Testis (tissue), 3 donors: ENCODE results near the gene EDC4. TPM values are rescaled to one million over a fixed set of nuclear protein-coding genes. Genes with fewer than 3 reads are reported as not detected.

Experiments used
- DNase-seq: peaks from one replicate; pipeline ENCODE4 v3.0.0-alpha.2; 2019
- H3K27ac ChIP-seq, 2 donors: fragments of 200-600 bp; sonication (generic); one replicate each; pipeline ENCODE4 v1.5.1; 2019
- H3K27me3 ChIP-seq: fragments of 200-600 bp; sonication (generic); one replicate; pipeline ENCODE4 v1.5.1; 2019
- H3K36me3 ChIP-seq: fragments of 200-600 bp; sonication (generic); one replicate; pipeline ENCODE4 v1.5.1; 2017; ENCODE audit warnings: low read depth; ENCODE audit errors: missing control alignments
- H3K4me1 ChIP-seq: fragments of 200-600 bp; sonication (generic); one replicate; pipeline ENCODE4 v1.5.1; 2019
- H3K4me3 ChIP-seq, 2 donors: fragments of 200-600 bp; sonication (generic); one replicate each; pipeline ENCODE4 v1.5.1; 2017 to 2019
- H3K9me3 ChIP-seq: fragments of 200-600 bp; sonication (generic); one replicate; pipeline ENCODE4 v1.5.1; 2017
- CTCF ChIP-seq, 3 experiments: fragments of 450-650 bp in 2 of 3; fragments of 200-600 bp in 1 of 3; sonication (generic) in 1 of 3; IDR thresholded peaks; one replicate each; pipeline ENCODE4 v1.5.1; 2016 to 2019; ENCODE audit warnings: antibody characterized with exemption in 3 of 3, mild to moderate bottlenecking in 2 of 3, moderate library complexity in 1 of 3
- POLR2A ChIP-seq: fragments of 450-650 bp; IDR thresholded peaks from one replicate; pipeline ENCODE4 v1.6.1; 2017; ENCODE audit warnings: antibody characterized with exemption, mild to moderate bottlenecking, moderate library complexity
- WGBS, 2 donors: methylation state at CpG; one replicate each; pipeline ENCODE4 v1.1.5; 2018; 5-methylcytosine and 5-hydroxymethylcytosine counted together
- intact Hi-C: fragments of 100-400 bp; cut with DNase I; formaldehyde crosslinking; loops from one replicate; pipeline ENCODE4 v1.15.1; 2023; ENCODE audit warnings: low total_unique reads
- polyA plus RNA-seq: library from polyadenylated mRNA; stranded (reverse); fragments of 350-450 nt; fragmentation: Illumina TruSeq; extraction: RNeasy Lipid Tissue Mini Kit (QIAGEN cat#74804); gene quantifications from one replicate; pipeline ENCODE4 v1.2.3, GENCODE V29; 2014; ENCODE audit warnings: low read depth, low replicate concordance; ENCODE audit not compliant: insufficient read depth
- small RNA-seq, 2 donors: library from RNA; depleted of rRNA; stranded (forward); fragments of <200 nt; gene quantifications; one replicate each; pipeline ENCODE3, GENCODE V24; 2016
- total RNA-seq, 2 donors: library from RNA; depleted of rRNA; stranded (reverse); fragments of >200 nt; gene quantifications; one replicate each; pipeline ENCODE4 v1.2.3, GENCODE V29; 2016

EDC4 gene
- total and polyA plus RNA-seq, 3 donors from 2014 or later = 96.7 to 107 (median 106) TPM

GRCh38 chr16:67928561-67929364 lies 55.9 kb downstream of the EDC4 start:
- intact Hi-C loops = no loop called here
- 64 to 77% methylated on average over 5 to 16 of the region's 16 CpGs for WGBS, 2 donors
- H3K9me3 ChIP-seq = no peaks in the 10 kb centered on the region
- peak; percentile 75 for DNase-seq
- H3K36me3 ChIP-seq = no peaks in the 10 kb centered on the region
- peaks cover 18% of the 10 kb centered on the region for H3K4me1 ChIP-seq
- H3K4me3 ChIP-seq = no peak overlapping the region
- H3K27me3 ChIP-seq = no peaks in the 10 kb centered on the region
- TF ChIP-seq POLR2A = no peak
- peak; percentile 65 to 80 (median 75) for TF ChIP-seq CTCF (IDR thresholded peaks at IDR 0.05)
- H3K27ac ChIP-seq = no peak overlapping the region

GRCh38 chr16:67930191-67930590 lies 57.3 kb downstream of the EDC4 start:
- Histone ChIP-seq H3K9me3 (no peaks in the 10 kb centered on the region), H3K36me3 (no peaks in the 10 kb centered on the region), H3K27me3 (no peaks in the 10 kb centered on the region), H3K4me3 (no peak overlapping the region), H3K4me1 (peaks cover 27% of the 10 kb centered on the region), H3K27ac (no peak overlapping the region)
- 91% methylated on average over 14 of the region's 14 CpGs; no CpG with 5 or more reads in 1 of the 2 donors for WGBS, 2 donors
- no peak for DNase-seq
- intact Hi-C loops = no loop called here
- TF ChIP-seq POLR2A = no peak
- no peak for TF ChIP-seq CTCF (IDR thresholded peaks at IDR 0.05)

- Histone ChIP-seq H3K36me3 (no peaks in the 10 kb centered on the region), H3K27ac (no peak overlapping the region), H3K9me3 (no peaks in the 10 kb centered on the region), H3K27me3 (no peaks in the 10 kb centered on the region), H3K4me1 (peaks cover 29% of the 10 kb centered on the region), H3K4me3 (no peak overlapping the region)
- no peak for TF ChIP-seq POLR2A
- no peak for TF ChIP-seq CTCF (IDR thresholded peaks at IDR 0.05)
- DNase-seq = no peak
- WGBS, 2 donors = 94 to 97% methylated on average over 17 of the region's 17 CpGs
- intact Hi-C loops = no loop called here
Measured at GRCh38 chr16:67930678-67931211, 57.9 kb downstream of the EDC4 start.

Small RNA genes lying within 50 kb of the gene (small RNA-seq; reads per million reads assigned to genes)
- gene AC040162.2 = 0 reads per million in 2 donors
- 0 reads per million in 2 donors for gene NRN1L

Other genes with a start within 250 kb of the EDC4 start
- 1 to 10 TPM; 5.6 to 7.9 TPM for gene CARMIL2, start 227.9 kb upstream of the EDC4 start, total RNA-seq
- gene CARMIL2, start 227.9 kb upstream of the EDC4 start, polyA plus RNA-seq = 3.1 TPM
- 10 to 100 TPM; 44.7 to 48.3 TPM for gene ACD, start 212.8 kb upstream of the EDC4 start, total RNA-seq
- gene ACD, start 212.8 kb upstream of the EDC4 start, polyA plus RNA-seq = 40.3 TPM
- gene PARD6A, start 212.1 kb upstream of the EDC4 start, total RNA-seq = 10 to 100 TPM; 30.0 to 80.1 TPM
- 35.4 TPM for gene PARD6A, start 212.1 kb upstream of the EDC4 start, polyA plus RNA-seq
- 10 to 100 TPM; 37.7 to 47.5 TPM for gene ENKD1, start 206.3 kb upstream of the EDC4 start, total RNA-seq
- 53.3 TPM for gene ENKD1, start 206.3 kb upstream of the EDC4 start, polyA plus RNA-seq
- gene C16orf86, start 206.2 kb upstream of the EDC4 start, total RNA-seq = 10 to 100 TPM; 38.7 to 43.4 TPM
- gene C16orf86, start 206.2 kb upstream of the EDC4 start, polyA plus RNA-seq = 77.9 TPM
- gene GFOD2, start 153.7 kb upstream of the EDC4 start, total RNA-seq = 10 to 100 TPM; 18.0 to 20.4 TPM
- gene GFOD2, start 153.7 kb upstream of the EDC4 start, polyA plus RNA-seq = 23.0 TPM
- 10 to 100 TPM; 23.0 to 25.2 TPM for gene RANBP10, start 66.5 kb upstream of the EDC4 start, total RNA-seq
- 23.5 TPM for gene RANBP10, start 66.5 kb upstream of the EDC4 start, polyA plus RNA-seq
- gene TSNAXIP1, start 66.2 kb upstream of the EDC4 start, total RNA-seq = 10 to 100 TPM; 31.3 to 40.4 TPM
- 93.7 TPM for gene TSNAXIP1, start 66.2 kb upstream of the EDC4 start, polyA plus RNA-seq
- gene THAP11, start 30.7 kb upstream of the EDC4 start, total RNA-seq = 10 to 100 TPM; 56.8 to 59.7 TPM
- 24.0 TPM for gene THAP11, start 30.7 kb upstream of the EDC4 start, polyA plus RNA-seq
- 100 to 1,000 TPM; 239 to 297 TPM for gene NUTF2, start 26.1 kb upstream of the EDC4 start, total RNA-seq
- gene NUTF2, start 26.1 kb upstream of the EDC4 start, polyA plus RNA-seq = 121 TPM
- gene CENPT, start 25.4 kb upstream of the EDC4 start, total RNA-seq = 100 to 1,000 TPM; 115 to 154 TPM
- gene CENPT, start 25.4 kb upstream of the EDC4 start, polyA plus RNA-seq = 108 TPM
- gene NRN1L, start 11.8 kb downstream of the EDC4 start, total RNA-seq = 1 to 10 TPM; 4.2 to 8.1 TPM
- gene NRN1L, start 11.8 kb downstream of the EDC4 start, polyA plus RNA-seq = 2.9 TPM
- 10 to 100 TPM; 47.7 to 50.5 TPM for gene PSKH1, start 20.2 kb downstream of the EDC4 start, total RNA-seq
- gene PSKH1, start 20.2 kb downstream of the EDC4 start, polyA plus RNA-seq = 66.8 TPM
- gene CTRL, start 58.8 kb downstream of the EDC4 start, total RNA-seq = 1 to 10 TPM in 1 of 2 donors, under 1 TPM in 1; 0.62 to 1.7 TPM
- 0.36 TPM for gene CTRL, start 58.8 kb downstream of the EDC4 start, polyA plus RNA-seq
- 10 to 100 TPM; 13.2 to 14.2 TPM for gene PSMB10, start 63.8 kb downstream of the EDC4 start, total RNA-seq
- gene PSMB10, start 63.8 kb downstream of the EDC4 start, polyA plus RNA-seq = 49.1 TPM
- 10 to 100 TPM; 20.6 to 25.3 TPM for gene LCAT, start 71.1 kb downstream of the EDC4 start, total RNA-seq
- 12.9 TPM for gene LCAT, start 71.1 kb downstream of the EDC4 start, polyA plus RNA-seq
- 10 to 100 TPM; 64.3 to 68.4 TPM for gene SLC12A4, start 95.6 kb downstream of the EDC4 start, total RNA-seq
- 46.7 TPM for gene SLC12A4, start 95.6 kb downstream of the EDC4 start, polyA plus RNA-seq
- gene DPEP3, start 107.4 kb downstream of the EDC4 start, total RNA-seq = 100 to 1,000 TPM; 127 to 138 TPM
- 61.0 TPM for gene DPEP3, start 107.4 kb downstream of the EDC4 start, polyA plus RNA-seq
- 1 to 10 TPM; 2.7 to 3.0 TPM for gene DPEP2, start 126.4 kb downstream of the EDC4 start, total RNA-seq
- 5.9 TPM for gene DPEP2, start 126.4 kb downstream of the EDC4 start, polyA plus RNA-seq
- gene DPEP2NB, start 142.9 kb downstream of the EDC4 start, total RNA-seq = 1 to 10 TPM; 2.4 to 4.1 TPM
- 3.2 TPM for gene DPEP2NB, start 142.9 kb downstream of the EDC4 start, polyA plus RNA-seq
- 10 to 100 TPM; 19.1 to 19.9 TPM for gene DDX28, start 150.2 kb downstream of the EDC4 start, total RNA-seq
- 18.6 TPM for gene DDX28, start 150.2 kb downstream of the EDC4 start, polyA plus RNA-seq
- 10 to 100 TPM; 24.6 to 32.4 TPM for gene DUS2, start 150.2 kb downstream of the EDC4 start, total RNA-seq
- gene DUS2, start 150.2 kb downstream of the EDC4 start, polyA plus RNA-seq = 62.5 TPM
- 100 to 1,000 TPM in 1 of 2 donors, 10 to 100 TPM in 1; 94.7 to 115 TPM for gene NFATC3, start 212.3 kb downstream of the EDC4 start, total RNA-seq
- 78.0 TPM for gene NFATC3, start 212.3 kb downstream of the EDC4 start, polyA plus RNA-seq